ENCODE measurements around the gene SLC16A10.

DNA sequence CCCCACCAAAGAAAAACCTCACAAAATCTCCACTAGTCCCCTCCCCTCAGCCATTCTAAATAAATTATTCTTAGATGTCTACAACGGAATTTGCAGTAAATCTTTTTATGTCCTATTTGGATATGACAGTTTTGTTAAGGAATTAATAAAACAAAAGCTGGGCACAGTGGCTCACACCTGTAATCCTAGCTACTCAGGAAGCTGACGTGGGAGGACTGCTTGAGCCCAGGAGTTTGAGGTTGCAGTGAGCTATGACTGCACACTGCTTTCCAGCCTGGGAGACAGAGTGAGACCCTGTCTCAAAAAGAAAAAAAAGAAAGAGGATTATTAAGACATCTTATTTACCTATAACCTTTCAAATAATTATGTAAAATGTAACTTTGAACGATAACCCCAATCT lies 165.4 kb downstream of the SLC16A10 start:
- no peak for TF ChIP-seq EZH2 (IDR thresholded peaks at IDR 0.05; ENCODE audit: low read length, unreplicated experiment)
- TF ChIP-seq, protein P1, sequence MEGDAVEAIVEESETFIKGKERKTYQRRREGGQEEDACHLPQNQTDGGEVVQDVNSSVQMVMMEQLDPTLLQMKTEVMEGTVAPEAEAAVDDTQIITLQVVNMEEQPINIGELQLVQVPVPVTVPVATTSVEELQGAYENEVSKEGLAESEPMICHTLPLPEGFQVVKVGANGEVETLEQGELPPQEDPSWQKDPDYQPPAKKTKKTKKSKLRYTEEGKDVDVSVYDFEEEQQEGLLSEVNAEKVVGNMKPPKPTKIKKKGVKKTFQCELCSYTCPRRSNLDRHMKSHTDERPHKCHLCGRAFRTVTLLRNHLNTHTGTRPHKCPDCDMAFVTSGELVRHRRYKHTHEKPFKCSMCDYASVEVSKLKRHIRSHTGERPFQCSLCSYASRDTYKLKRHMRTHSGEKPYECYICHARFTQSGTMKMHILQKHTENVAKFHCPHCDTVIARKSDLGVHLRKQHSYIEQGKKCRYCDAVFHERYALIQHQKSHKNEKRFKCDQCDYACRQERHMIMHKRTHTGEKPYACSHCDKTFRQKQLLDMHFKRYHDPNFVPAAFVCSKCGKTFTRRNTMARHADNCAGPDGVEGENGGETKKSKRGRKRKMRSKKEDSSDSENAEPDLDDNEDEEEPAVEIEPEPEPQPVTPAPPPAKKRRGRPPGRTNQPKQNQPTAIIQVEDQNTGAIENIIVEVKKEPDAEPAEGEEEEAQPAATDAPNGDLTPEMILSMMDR (conservative IDR thresholded peaks at IDR 0.05; ENCODE audit: low read depth, low read length) = no peak

Data from PC-3 (cell line).